Mesendoderm (in vitro differentiated cells): ENCODE measurements around the gene FHAD1.

Experiments used
- DNase-seq: peaks from one replicate; pipeline ENCODE4 v3.0.0; 2013
- H2AK5ac ChIP-seq: 2 replicates; pipeline ENCODE4 v1.6.1; 2013; ENCODE audit warnings: low read length, inconsistent platforms
- H2BK120ac ChIP-seq: 2 replicates; pipeline ENCODE4 v1.6.1; 2013; ENCODE audit warnings: low read depth, mild to moderate bottlenecking, low read length, moderate library complexity, mixed read lengths
- H2BK15ac ChIP-seq: replicated peaks from 2 replicates; pipeline ENCODE4 v1.6.1; 2013; ENCODE audit warnings: low read depth, mild to moderate bottlenecking, moderate library complexity
- H2BK5ac ChIP-seq: 2 replicates; pipeline ENCODE4 v1.6.1; 2013; ENCODE audit warnings: low read length, inconsistent platforms
- H3K18ac ChIP-seq: 2 replicates; pipeline ENCODE4 v1.6.1; 2013; ENCODE audit warnings: mild to moderate bottlenecking, low read length, mixed read lengths
- H3K23ac ChIP-seq: one replicate; pipeline ENCODE4 v1.6.1; 2013; ENCODE audit warnings: low read length
- H3K27ac ChIP-seq: 2 replicates; pipeline ENCODE4 v1.5.1; 2013; ENCODE audit warnings: low read depth, mild to moderate bottlenecking, inconsistent platforms, low read length, moderate library complexity
- H3K27me3 ChIP-seq: 2 replicates; pipeline ENCODE4 v1.6.1; 2013; ENCODE audit warnings: low read length, control low read depth, mild to moderate bottlenecking, inconsistent platforms; ENCODE audit not compliant: insufficient read depth, poor library complexity
- H3K36me3 ChIP-seq: 2 replicates; pipeline ENCODE4 v1.6.1; 2013; ENCODE audit warnings: low read length, inconsistent platforms; ENCODE audit not compliant: control insufficient read depth, insufficient read depth
- H3K4ac ChIP-seq: one replicate; pipeline ENCODE4 v1.6.1; 2013; ENCODE audit warnings: low read depth, mild to moderate bottlenecking, low read length, moderate library complexity
- H3K4me1 ChIP-seq: 2 replicates; pipeline ENCODE4 v1.6.1; 2013; ENCODE audit warnings: low read depth, low read length, inconsistent platforms; ENCODE audit not compliant: control insufficient read depth
- H3K4me2 ChIP-seq: 2 replicates; pipeline ENCODE4 v1.6.1; 2013; ENCODE audit warnings: low read length
- H3K4me3 ChIP-seq: 2 replicates; pipeline ENCODE4 v1.5.1; 2013; ENCODE audit warnings: mild to moderate bottlenecking, low read length
- H3K56ac ChIP-seq: one replicate; pipeline ENCODE4 v1.6.1; 2013; ENCODE audit warnings: low read length
- H3K79me1 ChIP-seq: 2 replicates; pipeline ENCODE4 v1.6.1; 2013; ENCODE audit warnings: low read length, inconsistent platforms
- H3K79me2 ChIP-seq: 2 replicates; pipeline ENCODE4 v1.6.1; 2013; ENCODE audit warnings: mild to moderate bottlenecking, low read length; ENCODE audit not compliant: control insufficient read depth, insufficient read depth
- H3K9ac ChIP-seq: 2 replicates; pipeline ENCODE4 v1.6.1; 2013; ENCODE audit warnings: low read length, inconsistent platforms
- H4K5ac ChIP-seq: one replicate; pipeline ENCODE4 v1.6.1; 2013; ENCODE audit warnings: low read length
- H4K8ac ChIP-seq: one replicate; pipeline ENCODE4 v1.6.1; 2013; ENCODE audit warnings: low read depth, mild to moderate bottlenecking, control low read depth, low read length, moderate library complexity
- WGBS: extraction: QIAGEN DNeasy Blood & Tissue Kit; methylation state at CpG from one replicate; pipeline ENCODE4 v1.1.7; 2013; ENCODE audit warnings: low lambda C conversion rate, missing lambda C conversion rate; ENCODE audit not compliant: insufficient coverage; ENCODE audit errors: extremely low coverage; 5-methylcytosine and 5-hydroxymethylcytosine counted together

FHAD1 gene

DNA sequence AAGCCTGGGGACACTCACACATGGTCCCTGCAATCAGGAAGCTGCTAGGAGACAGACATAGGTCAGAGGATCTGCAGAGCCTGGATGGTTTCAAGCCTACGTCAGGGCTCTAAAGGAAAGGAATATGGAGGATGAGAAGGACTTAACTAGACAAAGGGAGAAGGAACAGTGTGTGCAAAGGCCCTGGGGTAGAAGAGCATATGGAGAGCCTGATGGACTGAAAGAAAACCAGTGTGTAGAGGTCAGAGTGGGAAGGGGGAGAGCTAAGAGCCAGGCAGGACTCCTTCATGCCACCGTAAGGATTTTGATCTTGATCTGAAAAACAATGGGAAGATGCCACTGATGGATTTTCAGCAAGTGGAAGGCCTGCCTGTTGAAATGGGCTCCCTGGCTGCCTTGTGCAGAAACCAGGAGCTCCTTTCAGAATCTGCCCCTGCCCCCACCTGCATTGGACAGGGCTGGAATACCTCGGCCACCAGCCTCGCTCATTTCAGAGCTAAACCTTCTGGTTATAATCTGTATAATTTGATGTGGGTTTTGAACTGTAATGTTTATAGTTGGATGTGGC lies 8.6 kb downstream of the FHAD1 start:
- Histone ChIP-seq H3K27me3 (no peaks in the 10 kb centered on the region), H2BK15ac (no peak overlapping the region), H3K4ac (no peak overlapping the region), H3K56ac (no peak overlapping the region), H3K4me2 (no peak overlapping the region), H3K27ac (no peak overlapping the region), H3K79me2 (no peaks in the 10 kb centered on the region), H3K4me1 (no peaks in the 10 kb centered on the region), H3K18ac (no peak overlapping the region), H2BK120ac (no peak overlapping the region), H3K23ac (no peak overlapping the region), H2BK5ac (no peak overlapping the region), H4K8ac (no peak overlapping the region), H3K36me3 (no peaks in the 10 kb centered on the region), H2AK5ac (no peak overlapping the region), H3K9ac (no peak overlapping the region), H3K4me3 (no peak overlapping the region), H3K79me1 (no peaks in the 10 kb centered on the region), H4K5ac (no peak overlapping the region)
- no peak for DNase-seq
- no CpG with 5 or more reads among the region's 4 CpGs for WGBS

DNA sequence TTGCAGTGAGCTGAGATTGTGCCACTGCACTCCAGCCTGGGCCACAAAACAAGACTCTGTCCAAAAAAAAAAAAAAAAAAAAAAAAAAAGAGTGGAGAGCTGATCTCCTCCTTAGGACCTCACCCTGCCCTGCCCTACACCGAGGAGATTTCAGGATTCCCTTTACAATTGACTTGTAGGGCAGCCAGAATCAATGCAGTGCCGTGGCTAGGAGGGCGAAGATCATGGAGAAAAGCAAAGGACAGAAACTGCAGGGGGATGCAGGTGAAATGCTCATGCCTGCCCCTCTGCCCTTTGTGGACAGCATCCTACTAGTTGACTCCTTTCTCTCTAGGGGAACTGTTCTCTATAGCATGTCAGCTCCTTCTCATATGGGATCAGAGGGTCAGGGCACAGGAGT lies 9.6 kb downstream of the FHAD1 start:
- Histone ChIP-seq H3K56ac (no peak overlapping the region), H3K4me2 (no peak overlapping the region), H3K4me1 (no peaks in the 10 kb centered on the region), H3K4ac (no peak overlapping the region), H3K23ac (no peak overlapping the region), H4K8ac (no peak overlapping the region), H3K18ac (no peak overlapping the region), H3K4me3 (no peak overlapping the region), H3K79me2 (no peaks in the 10 kb centered on the region), H2BK120ac (no peak overlapping the region), H4K5ac (no peak overlapping the region), H3K27me3 (no peaks in the 10 kb centered on the region), H3K79me1 (no peaks in the 10 kb centered on the region), H3K36me3 (no peaks in the 10 kb centered on the region), H3K27ac (no peak overlapping the region), H3K9ac (no peak overlapping the region), H2BK5ac (no peak overlapping the region), H2BK15ac (no peak overlapping the region), H2AK5ac (no peak overlapping the region)
- no peak for DNase-seq
- WGBS: no CpG with 5 or more reads among the region's 3 CpGs

- no peak overlapping the region for H4K8ac ChIP-seq
- no peaks in the 10 kb centered on the region for H3K27me3 ChIP-seq
- no peak overlapping the region for H4K5ac ChIP-seq
- H2BK120ac ChIP-seq: no peak overlapping the region
- H2BK5ac ChIP-seq: no peak overlapping the region
- no peak overlapping the region for H3K56ac ChIP-seq
- H3K79me1 ChIP-seq: no peaks in the 10 kb centered on the region
- no peak for DNase-seq
- H3K4me1 ChIP-seq: no peaks in the 10 kb centered on the region
- H3K27ac ChIP-seq: no peak overlapping the region
- H3K4me2 ChIP-seq: no peak overlapping the region
- no peak overlapping the region for H3K4ac ChIP-seq
- H2BK15ac ChIP-seq: no peak overlapping the region
- H3K9ac ChIP-seq: no peak overlapping the region
- no CpG with 5 or more reads among the region's 14 CpGs for WGBS
- no peaks in the 10 kb centered on the region for H3K79me2 ChIP-seq
- H3K18ac ChIP-seq: no peak overlapping the region
- H3K36me3 ChIP-seq: no peaks in the 10 kb centered on the region
- H2AK5ac ChIP-seq: no peak overlapping the region
- no peak overlapping the region for H3K4me3 ChIP-seq
- no peak overlapping the region for H3K23ac ChIP-seq
Measured at GRCh38 chr1:15257309-15257708, 10.3 kb downstream of the FHAD1 start.

GRCh38 chr1:15258833-15259621 lies 12.0 kb downstream of the FHAD1 start:
- Histone ChIP-seq H2BK5ac (no peak overlapping the region), H2BK15ac (no peak overlapping the region), H3K27me3 (no peaks in the 10 kb centered on the region), H4K5ac (no peak overlapping the region), H3K4ac (no peak overlapping the region), H3K4me2 (no peak overlapping the region), H4K8ac (no peak overlapping the region), H3K79me2 (no peaks in the 10 kb centered on the region), H3K4me3 (no peak overlapping the region), H3K4me1 (no peaks in the 10 kb centered on the region), H2BK120ac (no peak overlapping the region), H3K27ac (no peak overlapping the region), H2AK5ac (no peak overlapping the region), H3K36me3 (no peaks in the 10 kb centered on the region), H3K56ac (no peak overlapping the region), H3K23ac (no peak overlapping the region), H3K79me1 (no peaks in the 10 kb centered on the region), H3K18ac (no peak overlapping the region), H3K9ac (no peak overlapping the region)
- WGBS: no CpG with 5 or more reads among the region's 13 CpGs
- DNase-seq: no peak

DNA sequence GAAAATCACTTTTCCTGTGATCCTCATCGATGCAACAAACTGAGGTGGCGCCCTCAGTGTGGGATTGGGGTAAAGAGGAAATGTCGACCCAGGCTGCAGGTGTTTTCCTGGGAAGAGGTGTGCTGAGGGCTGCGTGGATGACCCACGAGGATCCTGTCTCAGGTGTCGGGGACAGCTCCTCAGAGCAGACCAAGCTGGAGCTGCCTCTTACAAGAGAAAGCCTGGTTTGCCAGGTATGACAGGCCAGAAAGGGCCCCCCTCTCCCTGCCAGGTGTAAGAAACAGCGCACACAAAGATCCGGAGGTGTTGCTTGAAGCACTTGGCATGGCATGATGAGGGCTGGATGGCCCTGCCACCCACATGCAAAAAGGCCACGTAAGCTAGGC lies 12.6 kb downstream of the FHAD1 start:
- Histone ChIP-seq H3K27ac (no peak overlapping the region), H3K4me3 (no peak overlapping the region), H3K4ac (no peak overlapping the region), H4K5ac (no peak overlapping the region), H3K36me3 (no peaks in the 10 kb centered on the region), H2BK120ac (no peak overlapping the region), H2AK5ac (no peak overlapping the region), H2BK15ac (no peak overlapping the region), H3K18ac (no peak overlapping the region), H3K56ac (no peak overlapping the region), H4K8ac (no peak overlapping the region), H3K9ac (no peak overlapping the region), H3K4me1 (no peaks in the 10 kb centered on the region), H3K79me2 (no peaks in the 10 kb centered on the region), H3K79me1 (no peaks in the 10 kb centered on the region), H3K4me2 (no peak overlapping the region), H3K23ac (no peak overlapping the region), H3K27me3 (no peaks in the 10 kb centered on the region), H2BK5ac (no peak overlapping the region)
- no peak for DNase-seq
- no CpG with 5 or more reads among the region's 9 CpGs for WGBS
